GM19455 (cell line): ENCODE results near the gene FEM1B.

ENCODE experiments used
- ATAC-seq: cut with Tn5 transposase; IDR thresholded peaks from one replicate; pipeline ENCODE4 v1.9.1; 2021; ENCODE audit not compliant: unreplicated experiment

The FEM1B gene

GRCh38 chr15:68344600-68344999, 67.1 kb downstream of the FEM1B start:
- ATAC-seq, result no peak
